ENCODE measurements around the gene CSRP1. TPM values are rescaled to one million over a fixed set of nuclear protein-coding genes. Genes with fewer than 3 reads are reported as not detected.

The CSRP1 gene
- total and polyA plus RNA-seq, 2 of the 13 experiments (the other 11 are each of a cell fraction or from before 2014, with no cell fraction given), result 17.7 to 68.9 TPM

GRCh38 chr1:201493757-201494617 is 12.9 kb downstream of the CSRP1 start:
- POLR2A ChIA-PET, result interaction anchor here (1.0 to 1.9 kb wide), 2 partner anchors 9 to 25 kb away, joined by 3 to 8 read pairs; partner anchors contain the start of gene PHLDA3
- no TSS peak for BruUV-seq (replicated peaks)
- peak overlapping the region; percentile 64 for H3K4me2 ChIP-seq (ENCODE audit: low read depth, low read length)
- CTCF ChIA-PET (ENCODE audit: low intra/inter-chr PET ratio, low total read pairs), result no interaction called here
- DNase-seq (ENCODE audit: low spot score), result no peak
- no peaks in the 10 kb centered on the region for H3K27me3 ChIP-seq (ENCODE audit: control insufficient read depth in 1 of 2, insufficient read depth in 2 of 2, low read length in 2 of 2)
- H3K4me3 ChIP-seq (replicated peaks in 1 of 3; ENCODE audit: insufficient read depth in 1 of 3, low read depth in 2 of 3, low read length in 3 of 3), result peak overlapping the region in 1 of 3 experiments; percentile 5; a peak in 1 of 6 replicates
- in situ Hi-C loops (cut with HindIII; ENCODE audit: extremely low pct_ligation_motif_present, low pct_unique_long_range_greater_than_20kb) (no loop called here), intact Hi-C loops (cut with micrococcal nuclease; ENCODE audit: unreplicated experiment) (loop anchor here (2.0 kb wide), 1 partner anchor 19 kb away; no protein-coding TSS in a partner anchor)
- H3K79me2 ChIP-seq (ENCODE audit: insufficient read depth, low read length), result no peaks in the 10 kb centered on the region
- peak; percentile 57 for ATAC-seq
- no peak overlapping the region for H2AFZ ChIP-seq (ENCODE audit: low read length)
- FAIRE-seq, result peak; percentile 37
- no peaks in the 10 kb centered on the region for H3K9me3 ChIP-seq (ENCODE audit: low read length)
- no peak overlapping the region for H3K9ac ChIP-seq (ENCODE audit: insufficient read depth, low read depth, low read length)
- H4K20me1 ChIP-seq (ENCODE audit: insufficient read depth, low read length), result no peaks in the 10 kb centered on the region
- 65% methylated on average over 11 of the region's 15 CpGs for WGBS (ENCODE audit: low lambda C conversion rate)
- H3K27ac ChIP-seq (ENCODE audit: extremely low read length, insufficient read depth, low read length), result peak overlapping the region; percentile 53
- peaks cover 3 to 8% of the 10 kb centered on the region in 2 experiments; a peak in 2 of 5 replicates for H3K36me3 ChIP-seq (replicated peaks in 1 of 2; ENCODE audit: control insufficient read depth in 1 of 2, insufficient read depth in 2 of 2, low read length in 2 of 2)
- peaks cover 44% of the 10 kb centered on the region for H3K4me1 ChIP-seq (ENCODE audit: insufficient read depth, low read length)
- TF ChIP-seq PBX3 (CRISPR knock-in tag; IDR thresholded peaks at IDR 0.05; ENCODE audit: borderline replicate concordance), result no peak
- TF ChIP-seq ZKSCAN5 (CRISPR knock-in tag; IDR thresholded peaks at IDR 0.05), result no peak
- TF ChIP-seq ZNF703 (CRISPR knock-in tag; IDR thresholded peaks at IDR 0.05; ENCODE audit: borderline replicate concordance), result no peak
- TF ChIP-seq PATZ1 (CRISPR knock-in tag; IDR thresholded peaks at IDR 0.05), result peak; percentile 50; the same call in 1 of the 2 replicates
- no peak for TF ChIP-seq HMGXB3 (CRISPR knock-in tag; IDR thresholded peaks at IDR 0.05; ENCODE audit: borderline replicate concordance)
- no peak for TF ChIP-seq KDM5B (CRISPR knock-in tag; IDR thresholded peaks at IDR 0.05; ENCODE audit: borderline replicate concordance)
- TF ChIP-seq THRA (CRISPR knock-in tag; IDR thresholded peaks at IDR 0.05; ENCODE audit: borderline replicate concordance), result peak; percentile 15; the same call in 1 of the 2 replicates
- peak; percentile 45; the same call in 1 of the 2 replicates for TF ChIP-seq MTA1 (CRISPR knock-in tag; IDR thresholded peaks at IDR 0.05; ENCODE audit: borderline replicate concordance)
- TF ChIP-seq ZNF232 (CRISPR knock-in tag; IDR thresholded peaks at IDR 0.05; ENCODE audit: borderline replicate concordance), result no peak
- TF ChIP-seq ZNF546 (CRISPR knock-in tag; conservative IDR thresholded peaks at IDR 0.05), result no peak
- no peak for TF ChIP-seq ZNF441 (CRISPR knock-in tag; IDR thresholded peaks at IDR 0.05; ENCODE audit: borderline replicate concordance)
- no peak for TF ChIP-seq KDM6A (CRISPR knock-in tag; IDR thresholded peaks at IDR 0.05; ENCODE audit: low read depth)
